ENCODE measurements around the gene MAN1C1. TPM values are rescaled to one million over a fixed set of nuclear protein-coding genes. Genes with fewer than 3 reads are reported as not detected.
"Not testable (repeated sequence)": the region's sequence is repeated elsewhere in the genome, so short reads cannot be mapped to it uniquely, and the experiment has no call there.

Gene MAN1C1
- total RNA-seq, 1 donor from 2014 or later, result 2.6 TPM

- no peak for ATAC-seq
Measured at GRCh38 chr1:25698252-25698651, 81.7 kb downstream of the MAN1C1 start.

GRCh38 chr1:25699059-25699458, 82.5 kb downstream of the MAN1C1 start:
- ATAC-seq, result not testable (repeated sequence)

- ATAC-seq, result no peak
Measured at GRCh38 chr1:25699500-25700143, 83.0 kb downstream of the MAN1C1 start.

GRCh38 chr1:25700144-25700523, 83.5 kb downstream of the MAN1C1 start:
- ATAC-seq, result no peak

DNA sequence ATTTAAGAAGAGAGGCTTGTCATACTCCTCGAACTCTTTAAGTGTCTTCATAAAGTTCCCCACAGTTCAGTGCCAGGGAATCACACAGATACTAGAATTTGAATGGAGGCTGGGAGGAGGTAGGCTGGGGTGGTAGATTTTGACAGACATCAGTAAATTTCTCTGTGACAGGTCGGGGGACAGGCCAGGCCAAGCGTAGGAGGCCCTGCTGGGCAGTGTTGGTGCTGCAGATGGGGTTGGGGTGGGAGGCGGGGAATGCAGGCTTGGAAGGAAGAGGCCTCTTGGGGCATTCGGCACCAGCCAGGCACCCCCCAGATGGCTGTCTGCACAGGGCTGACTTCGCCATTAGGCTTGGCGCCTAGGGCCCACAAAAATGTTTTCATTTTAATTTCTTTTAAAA, 84.0 kb downstream of the MAN1C1 start:
- ATAC-seq, result no peak

DNA sequence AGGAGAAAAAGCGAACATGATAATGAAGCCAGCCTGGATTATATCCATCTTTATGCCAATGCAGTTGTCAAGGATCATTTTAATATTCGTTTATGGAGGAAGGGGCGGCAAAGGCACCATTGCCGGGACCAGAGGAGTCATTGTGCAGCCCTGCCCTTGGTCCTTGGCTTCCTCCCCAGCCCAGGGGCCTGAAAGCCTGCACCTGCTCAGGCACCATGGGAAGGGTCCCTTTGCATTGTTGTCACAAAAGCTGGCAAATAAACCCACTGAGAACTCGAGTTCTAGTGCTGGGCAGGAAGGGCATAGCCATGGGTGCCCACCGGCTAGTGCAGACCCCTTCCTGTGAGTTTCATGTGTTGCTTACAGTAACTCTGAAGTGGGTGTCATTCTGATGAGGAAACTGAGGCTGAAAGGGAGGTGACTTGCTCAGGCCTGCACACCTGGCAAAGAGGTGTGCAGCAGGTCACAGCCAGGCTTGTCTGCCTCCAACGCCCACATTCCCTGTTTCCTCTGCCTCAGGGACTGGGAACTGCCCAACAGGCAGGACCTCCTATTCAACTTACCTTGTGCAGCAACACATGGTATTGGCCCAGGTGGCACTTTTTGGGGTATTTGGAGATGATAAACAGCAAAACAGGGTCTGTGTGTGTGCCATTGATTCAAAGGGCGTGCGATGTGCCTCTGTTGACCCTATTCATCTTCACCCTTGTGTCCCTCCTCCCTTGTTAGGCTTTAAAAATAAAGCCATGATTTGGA, 84.6 kb downstream of the MAN1C1 start:
- ATAC-seq, result no peak

DNA sequence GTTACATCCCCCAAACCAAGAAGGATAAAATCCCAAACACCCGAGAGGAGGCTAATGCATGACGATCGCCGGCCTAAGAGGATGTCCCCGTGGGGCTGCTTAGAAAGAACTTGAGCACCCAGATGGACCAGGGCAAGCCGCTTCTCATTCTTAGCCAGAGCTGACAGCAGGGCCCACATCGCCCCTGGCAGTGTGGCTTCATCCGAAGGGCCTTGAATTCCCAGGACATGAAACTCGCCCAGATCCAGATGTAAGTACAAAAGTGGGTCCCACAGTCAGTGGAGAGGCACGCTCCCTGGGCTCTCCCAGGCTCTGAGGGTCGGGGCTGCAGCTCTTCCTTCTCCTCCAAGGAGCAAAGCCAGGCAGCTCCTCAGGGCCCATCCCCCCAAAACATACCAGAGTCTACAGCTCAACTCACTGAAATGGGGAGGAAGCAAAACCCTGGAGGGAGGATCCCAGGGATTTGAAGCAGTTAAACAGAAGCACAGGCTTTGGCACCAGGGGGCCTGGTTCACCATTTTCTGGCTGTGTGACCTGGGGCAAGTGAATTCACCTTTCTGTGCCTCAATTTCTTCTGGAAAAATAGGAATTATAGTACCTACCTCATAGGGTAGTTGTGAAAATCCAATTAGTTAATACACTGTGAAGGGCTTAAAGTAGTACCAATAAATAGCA, 85.6 kb downstream of the MAN1C1 start:
- no peak for ATAC-seq

- ATAC-seq, result no peak
Measured at GRCh38 chr1:25703041-25703440, 86.5 kb downstream of the MAN1C1 start.

GRCh38 chr1:25703671-25704266, 87.2 kb downstream of the MAN1C1 start:
- ATAC-seq, result no peak

GRCh38 chr1:25704267-25704691, 87.7 kb downstream of the MAN1C1 start:
- ATAC-seq, result no peak

DNA sequence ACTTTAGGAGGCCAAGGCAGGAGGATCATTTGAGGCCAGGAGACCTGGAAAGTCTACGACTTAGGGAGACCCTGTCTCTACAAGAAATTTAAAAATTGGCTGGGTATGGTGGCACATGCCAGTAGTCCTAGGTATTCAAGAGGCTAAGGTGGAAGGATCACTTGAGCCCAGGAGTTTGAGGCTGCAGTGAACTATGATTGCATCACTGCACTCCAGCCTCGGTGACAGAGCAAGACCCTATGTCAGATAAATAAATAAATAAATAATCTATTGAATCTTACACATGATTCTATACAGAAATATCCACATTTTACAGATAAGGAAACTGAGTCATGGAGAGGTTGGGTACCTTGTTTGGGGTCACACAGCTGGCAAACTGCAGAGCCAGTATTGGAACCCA, 89.1 kb downstream of the MAN1C1 start:
- no peak for ATAC-seq

DNA sequence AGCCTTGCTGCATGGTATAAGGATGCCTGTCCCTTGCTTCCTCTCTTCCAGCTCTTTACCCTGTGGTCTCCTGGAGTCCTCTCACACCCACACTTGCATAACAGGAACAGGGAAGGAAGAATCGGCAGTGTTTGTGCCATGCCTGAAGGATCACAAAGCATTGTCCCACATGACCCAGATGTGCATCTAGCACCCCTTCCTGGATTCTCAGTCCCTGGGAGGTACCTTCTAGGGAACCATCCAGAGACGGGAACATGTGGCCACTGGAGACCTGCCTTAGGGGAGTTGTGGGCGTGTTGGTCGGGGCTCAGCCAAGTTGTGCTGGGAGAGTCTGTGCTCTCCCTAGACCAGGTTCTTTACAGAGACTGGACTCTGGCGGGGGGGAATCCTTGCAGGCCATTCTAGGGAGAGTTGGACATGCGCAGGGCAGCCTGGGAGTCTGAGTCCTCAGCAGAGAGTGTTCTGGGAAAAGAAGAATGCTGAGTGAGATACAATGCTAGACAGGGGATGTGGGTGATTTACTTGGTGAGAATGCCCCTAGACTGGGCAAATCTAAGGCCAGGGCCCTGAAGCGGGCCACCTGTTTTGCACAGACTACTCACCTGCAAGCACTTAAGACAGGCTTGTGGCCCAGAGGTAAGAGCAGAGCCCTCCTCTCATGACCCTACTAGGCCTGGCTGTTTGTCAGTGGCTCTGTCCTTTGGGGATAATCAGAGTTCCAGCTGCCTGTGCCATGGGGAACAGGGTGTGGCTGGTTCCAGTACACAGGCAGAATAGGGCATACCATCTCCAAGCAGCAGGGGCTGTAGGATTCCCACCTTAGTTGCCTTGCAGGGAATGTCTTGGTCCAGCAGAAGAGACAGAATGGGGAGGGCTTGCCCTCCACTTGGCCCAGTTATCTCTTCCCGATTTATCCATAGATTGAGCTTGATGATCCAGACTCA, 89.8 kb downstream of the MAN1C1 start:
- peak; percentile 29 for ATAC-seq

- ATAC-seq, result peak; percentile 33
Measured at GRCh38 chr1:25707280-25708016, 90.9 kb downstream of the MAN1C1 start.

- no peak for ATAC-seq
Measured at GRCh38 chr1:25710583-25711347, 94.2 kb downstream of the MAN1C1 start.

- ATAC-seq, result no peak
Measured at GRCh38 chr1:25711555-25712298, 95.1 kb downstream of the MAN1C1 start.

DNA sequence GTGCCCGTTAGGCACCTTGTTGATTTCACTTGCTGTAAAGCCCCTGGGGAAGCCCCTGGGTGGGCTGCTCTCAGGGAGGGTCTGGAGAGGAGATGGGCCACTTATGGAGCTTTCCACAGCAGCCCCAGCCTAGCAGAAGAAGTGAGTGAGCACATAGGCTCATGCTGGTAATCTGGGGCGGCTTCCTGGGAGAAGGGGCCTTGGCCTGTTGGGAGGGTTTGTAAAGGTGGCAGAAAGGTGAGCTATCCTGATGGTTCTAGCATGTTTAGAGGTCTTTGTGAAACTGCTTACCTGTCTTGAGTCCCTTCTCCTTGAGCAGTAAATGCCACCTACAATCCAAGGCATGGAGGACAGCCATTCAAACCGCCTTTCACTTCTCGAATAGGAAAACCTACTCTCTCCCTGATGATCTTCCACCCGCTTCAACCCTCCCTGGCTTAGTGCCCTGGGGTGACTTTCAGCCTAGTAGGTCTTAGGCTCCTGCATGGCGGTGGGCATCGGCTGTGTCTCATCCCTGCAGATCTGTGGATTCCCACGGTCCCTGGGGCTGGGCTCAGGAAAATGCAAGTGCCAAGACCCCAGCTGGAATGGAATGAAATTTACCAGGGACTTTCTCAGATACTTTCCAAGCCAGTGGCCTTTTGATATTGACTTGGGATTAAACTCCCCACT, 95.8 kb downstream of the MAN1C1 start:
- ATAC-seq, result no peak

GRCh38 chr1:25713961-25714360, 97.4 kb downstream of the MAN1C1 start:
- ATAC-seq, result no peak

DNA sequence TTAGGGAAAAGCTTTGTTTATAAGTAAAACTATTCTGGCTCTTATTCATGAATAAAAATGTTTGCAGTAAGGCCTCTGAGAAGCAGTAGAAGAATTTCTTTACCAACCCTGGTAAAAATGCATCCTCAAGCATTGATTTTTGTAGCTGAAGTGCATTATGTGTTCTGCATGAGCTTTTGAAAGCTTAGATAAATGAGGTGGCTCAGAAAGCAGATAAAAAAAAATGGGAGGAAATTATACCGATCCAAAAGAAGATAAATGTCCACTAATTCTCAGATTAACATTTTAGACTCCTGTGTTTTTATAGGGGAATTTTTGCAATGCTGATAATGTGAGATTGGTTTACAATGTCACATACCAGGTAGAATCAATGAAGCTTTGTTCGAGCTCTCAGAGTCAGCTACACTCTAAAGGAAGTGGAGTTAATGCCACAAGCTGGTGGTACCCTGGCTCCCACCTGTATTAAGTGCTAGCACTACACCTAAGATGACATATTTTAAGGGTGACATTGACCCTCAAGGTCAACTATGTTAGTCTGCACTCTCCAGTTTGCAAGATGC, 97.9 kb downstream of the MAN1C1 start:
- no peak for ATAC-seq

GRCh38 chr1:25715888-25716287, 99.3 kb downstream of the MAN1C1 start:
- ATAC-seq, result no peak

All from esophagus mucosa (tissue), 1 donor.